ENCODE measurements around the gene RUNX1. TPM values are rescaled to one million over a fixed set of nuclear protein-coding genes. Genes with fewer than 3 reads are reported as not detected.
A peak's percentile ranks its signal among the peaks of the same experiment; 100 is the strongest.

RUNX1 gene
- total RNA-seq, 3 donors from 2014 or later, result 24.8 to 165 (median 127) TPM

DNA sequence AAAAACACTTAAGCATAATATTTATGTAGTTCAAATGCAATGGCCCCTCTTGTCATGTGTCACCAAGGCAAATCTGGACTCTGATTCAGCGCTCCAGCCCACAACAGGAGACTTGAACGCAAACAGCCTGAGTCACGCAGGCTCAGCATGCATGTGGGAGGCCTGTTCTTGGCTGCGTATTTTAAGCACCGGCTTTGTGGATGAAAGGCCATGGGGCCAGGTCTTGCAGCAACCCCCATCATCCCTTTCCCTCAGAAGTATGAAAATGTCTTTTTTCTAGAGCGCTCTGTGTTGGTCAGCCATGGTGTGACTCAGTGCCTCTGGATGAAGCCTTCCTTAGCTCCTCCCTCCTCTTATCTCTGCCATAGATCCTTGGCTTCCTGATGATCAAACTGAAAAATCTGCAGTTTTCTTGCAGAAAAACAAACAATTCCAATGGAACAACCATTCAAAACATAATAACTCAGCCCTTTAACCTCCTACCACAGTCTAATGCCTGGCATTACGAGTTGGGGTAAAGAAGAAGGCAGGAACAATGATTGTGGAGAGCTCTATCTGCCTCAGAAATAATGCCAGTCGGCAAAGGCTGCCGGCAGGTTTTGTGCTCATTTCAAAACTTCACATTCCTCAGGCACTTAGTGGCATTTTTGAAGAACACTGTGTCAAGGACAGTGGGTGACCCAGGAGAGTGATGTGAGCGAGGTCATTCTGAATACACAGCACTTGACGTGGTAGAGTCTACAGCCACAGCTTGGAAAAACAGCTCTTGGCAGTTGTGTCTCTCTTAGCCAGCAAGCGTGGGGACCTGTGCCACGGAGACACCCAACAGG lies 212.8 kb downstream of the RUNX1 start:
- Histone ChIP-seq H3K36me3 (peaks cover 5% of the 10 kb centered on the region), H3K4me3 (peak overlapping the region; percentile 29 to 57 (median 37)), H3K9me3 (no peaks in the 10 kb centered on the region), H3K27ac (peak overlapping the region; percentile 87 to 94), H3K4me1 (peaks cover 21 to 26% of the 10 kb centered on the region in 2 donors), H3K27me3 (no peaks in the 10 kb centered on the region)
- DNase-seq (ENCODE audit: low spot score in 2 of 2), result peak in 1 of 2 donors; percentile 76
- TF ChIP-seq POLR2A (IDR thresholded peaks at IDR 0.05) (no peak), POLR2AphosphoS5 (IDR thresholded peaks at IDR 0.05) (peak in 2 of 3 donors; percentile 54 to 67)
- intact Hi-C loops (cut with DNase I; ENCODE audit: low total_unique reads), result no loop called here

DNA sequence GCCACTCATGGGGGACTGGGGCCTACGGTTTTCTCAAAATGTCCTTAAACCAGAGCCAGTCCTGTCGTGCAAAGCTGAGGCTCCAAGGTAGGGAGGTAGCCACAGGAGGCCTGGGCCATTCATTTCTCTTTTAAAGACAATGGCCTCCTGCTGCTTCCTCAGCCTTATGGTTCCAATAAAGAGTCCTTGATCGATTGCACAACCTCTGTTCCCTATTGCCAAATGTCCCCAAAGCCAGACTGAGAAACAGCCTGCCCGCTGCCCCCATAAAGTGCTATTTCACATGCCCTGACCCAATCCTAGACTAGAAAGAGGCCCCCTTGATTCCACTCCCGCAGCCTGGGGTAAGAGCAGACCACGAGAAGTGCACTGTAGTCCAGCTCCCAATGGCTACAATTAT lies 213.6 kb downstream of the RUNX1 start:
- peak; percentile 32 to 97 (median 77) for TF ChIP-seq POLR2AphosphoS5 (IDR thresholded peaks at IDR 0.05)
- TF ChIP-seq, protein P1, sequence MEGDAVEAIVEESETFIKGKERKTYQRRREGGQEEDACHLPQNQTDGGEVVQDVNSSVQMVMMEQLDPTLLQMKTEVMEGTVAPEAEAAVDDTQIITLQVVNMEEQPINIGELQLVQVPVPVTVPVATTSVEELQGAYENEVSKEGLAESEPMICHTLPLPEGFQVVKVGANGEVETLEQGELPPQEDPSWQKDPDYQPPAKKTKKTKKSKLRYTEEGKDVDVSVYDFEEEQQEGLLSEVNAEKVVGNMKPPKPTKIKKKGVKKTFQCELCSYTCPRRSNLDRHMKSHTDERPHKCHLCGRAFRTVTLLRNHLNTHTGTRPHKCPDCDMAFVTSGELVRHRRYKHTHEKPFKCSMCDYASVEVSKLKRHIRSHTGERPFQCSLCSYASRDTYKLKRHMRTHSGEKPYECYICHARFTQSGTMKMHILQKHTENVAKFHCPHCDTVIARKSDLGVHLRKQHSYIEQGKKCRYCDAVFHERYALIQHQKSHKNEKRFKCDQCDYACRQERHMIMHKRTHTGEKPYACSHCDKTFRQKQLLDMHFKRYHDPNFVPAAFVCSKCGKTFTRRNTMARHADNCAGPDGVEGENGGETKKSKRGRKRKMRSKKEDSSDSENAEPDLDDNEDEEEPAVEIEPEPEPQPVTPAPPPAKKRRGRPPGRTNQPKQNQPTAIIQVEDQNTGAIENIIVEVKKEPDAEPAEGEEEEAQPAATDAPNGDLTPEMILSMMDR (IDR thresholded peaks at IDR 0.05), result no peak
- Histone ChIP-seq H3K27me3 (no peaks in the 10 kb centered on the region), H3K36me3 (peaks cover 5% of the 10 kb centered on the region), H3K4me3 (peak overlapping the region in 1 of 3 donors; percentile 57), H3K4me1 (peaks cover 21 to 26% of the 10 kb centered on the region in 2 donors), H3K27ac (peak overlapping the region; percentile 87 to 94), H3K9me3 (no peaks in the 10 kb centered on the region)
- peak in 1 of 2 donors; percentile 61 for DNase-seq (ENCODE audit: low spot score in 2 of 2)
- intact Hi-C loops (cut with DNase I; ENCODE audit: low total_unique reads), result no loop called here

DNA sequence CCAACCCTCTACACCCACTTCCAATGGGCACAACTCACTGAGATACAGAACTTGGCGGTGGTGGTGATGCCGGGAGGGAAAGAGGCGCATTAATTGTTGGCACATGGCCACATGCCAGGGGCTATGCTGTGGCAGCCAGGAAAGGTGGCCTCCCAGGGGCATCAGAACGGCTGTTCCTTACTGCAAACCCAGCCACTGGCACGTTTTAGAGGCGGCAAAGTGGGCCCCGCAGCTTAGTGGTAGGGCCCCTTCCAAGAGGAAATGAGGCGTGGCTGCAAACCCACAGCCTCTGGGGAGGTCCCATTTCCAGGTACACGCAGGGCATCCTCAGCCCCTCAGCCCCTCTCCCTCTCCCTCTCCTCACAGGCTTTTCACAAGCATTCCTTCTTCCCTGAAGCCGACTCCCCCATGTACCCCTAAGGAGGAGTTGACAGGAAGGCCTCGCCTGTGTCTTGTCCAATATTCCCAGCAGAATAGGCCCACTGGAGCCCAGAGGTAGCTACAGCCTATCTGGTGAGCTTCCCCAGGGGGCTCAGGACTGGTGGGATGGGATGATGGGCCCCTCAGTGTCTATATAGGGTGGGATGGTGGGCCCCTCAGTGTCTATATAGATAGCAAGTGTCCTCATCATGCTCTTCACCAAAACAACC lies 214.1 kb downstream of the RUNX1 start:
- H3K4me1 ChIP-seq, result peaks cover 21 to 26% of the 10 kb centered on the region in 2 donors
- TF ChIP-seq, protein P1 (IDR thresholded peaks at IDR 0.05), result no peak
- TF ChIP-seq POLR2A (IDR thresholded peaks at IDR 0.05), result no peak
- TF ChIP-seq POLR2AphosphoS5 (IDR thresholded peaks at IDR 0.05), result no peak
- H3K36me3 ChIP-seq, result peaks cover under 1% of the 10 kb centered on the region

DNA sequence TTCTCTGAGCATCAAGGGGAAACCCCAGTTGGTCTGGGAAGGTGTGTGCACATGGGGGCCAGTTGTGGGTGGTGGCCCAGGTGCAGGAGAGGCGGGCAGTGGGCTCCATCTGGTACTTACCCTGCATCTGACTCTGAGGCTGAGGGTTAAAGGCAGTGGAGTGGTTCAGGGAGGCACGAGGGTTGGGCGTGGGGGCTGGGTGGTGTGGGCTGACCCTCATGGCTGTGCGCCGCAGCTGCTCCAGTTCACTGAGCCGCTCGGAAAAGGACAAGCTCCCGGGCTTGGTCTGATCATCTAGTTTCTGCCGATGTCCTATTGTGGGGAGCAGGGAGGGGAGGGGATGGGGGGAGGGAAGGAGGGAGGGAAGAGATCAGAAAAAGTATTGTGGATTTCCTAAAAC lies 214.8 kb downstream of the RUNX1 start:
- peaks cover 21 to 26% of the 10 kb centered on the region in 2 donors for H3K4me1 ChIP-seq
- no peaks in the 10 kb centered on the region for H3K36me3 ChIP-seq
- DNase-seq (ENCODE audit: low spot score in 2 of 2), result no peak
- TF ChIP-seq, protein P1 (IDR thresholded peaks at IDR 0.05), result no peak
- no peak for TF ChIP-seq POLR2AphosphoS5 (IDR thresholded peaks at IDR 0.05)
- TF ChIP-seq POLR2A (IDR thresholded peaks at IDR 0.05), result no peak
- H3K27ac ChIP-seq, result peak overlapping the region; percentile 87 to 94
- no peak overlapping the region for H3K4me3 ChIP-seq
- H3K27me3 ChIP-seq, result no peaks in the 10 kb centered on the region
- H3K9me3 ChIP-seq, result no peaks in the 10 kb centered on the region
- intact Hi-C loops (cut with DNase I; ENCODE audit: low total_unique reads), result no loop called here

More for the DNA sequence above, 214.1 kb downstream of the RUNX1 start:
- Histone ChIP-seq H3K27ac (peak overlapping the region; percentile 87 to 94), H3K4me3 (peak overlapping the region in 1 of 3 donors; percentile 57), H3K9me3 (no peaks in the 10 kb centered on the region), H3K27me3 (no peaks in the 10 kb centered on the region)
- no peak for DNase-seq (ENCODE audit: low spot score in 2 of 2)
- intact Hi-C loops (cut with DNase I; ENCODE audit: low total_unique reads), result no loop called here

DNA sequence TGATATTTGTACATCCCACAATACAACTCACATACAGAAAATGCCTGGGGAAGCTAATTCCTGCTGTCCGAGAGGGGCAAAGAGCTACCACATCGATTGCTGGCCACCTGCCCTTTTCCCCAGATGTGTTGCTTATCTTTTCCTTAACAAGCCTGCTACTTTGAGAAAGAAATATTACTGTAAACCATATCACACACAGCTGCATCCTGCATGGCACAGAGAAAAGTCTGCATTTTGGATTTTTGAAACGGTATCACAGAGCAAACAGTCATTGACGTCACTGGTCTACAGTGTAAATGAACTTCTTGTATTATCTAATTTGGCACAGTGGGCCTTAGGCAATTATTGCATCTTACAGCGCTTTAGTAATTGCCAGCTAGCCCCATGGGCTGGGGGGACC lies 215.6 kb downstream of the RUNX1 start:
- peaks cover 21 to 26% of the 10 kb centered on the region in 2 donors for H3K4me1 ChIP-seq
- intact Hi-C loops (cut with DNase I; ENCODE audit: low total_unique reads), result loop anchor here (2.0 kb wide), 1 partner anchor 53 kb away; no protein-coding TSS in a partner anchor
- TF ChIP-seq, protein P1 (IDR thresholded peaks at IDR 0.05), result no peak
- TF ChIP-seq POLR2AphosphoS5 (IDR thresholded peaks at IDR 0.05) (no peak), POLR2A (IDR thresholded peaks at IDR 0.05) (no peak)
- no peaks in the 10 kb centered on the region for H3K27me3 ChIP-seq
- no peak overlapping the region for H3K4me3 ChIP-seq
- DNase-seq (ENCODE audit: low spot score in 2 of 2), result no peak
- H3K27ac ChIP-seq, result no peak overlapping the region
- no peaks in the 10 kb centered on the region for H3K9me3 ChIP-seq
- no peaks in the 10 kb centered on the region for H3K36me3 ChIP-seq
